Small intestine (tissue), 7 donors: ENCODE data around the gene PRSS27. TPM values are rescaled to one million over a fixed set of nuclear protein-coding genes. Genes with fewer than 3 reads are reported as not detected.

ENCODE experiments used
- DNase-seq, 2 donors: peaks; one replicate each; pipeline versions ENCODE4 v3.0.0 to v3.0.0-alpha.2; 2013
- FAIRE-seq: peaks from 2 replicates; lab custom pipeline; 2012; peaks lifted over from hg19 to GRCh38; lab: Jason Lieb, UNC
- H3K27ac ChIP-seq, 3 donors: one replicate each; pipeline ENCODE4 v1.5.1; 2013; ENCODE audit warnings: low read length in 2 of 3, mild to moderate bottlenecking in 2 of 3, control low read depth in 1 of 3, inconsistent platforms in 1 of 3, low read depth in 1 of 3, moderate library complexity in 1 of 3
- H3K27me3 ChIP-seq, 3 donors: one replicate each; pipeline ENCODE4 v1.6.1; 2013; ENCODE audit warnings: low read length in 3 of 3, inconsistent platforms in 1 of 3; ENCODE audit not compliant: control insufficient read depth in 3 of 3, insufficient read depth in 3 of 3
- H3K36me3 ChIP-seq, 3 donors: one replicate each; pipeline ENCODE4 v1.6.1; 2013; ENCODE audit warnings: low read length in 3 of 3, inconsistent platforms in 1 of 3, low read depth in 1 of 3, mild to moderate bottlenecking in 1 of 3, moderate library complexity in 1 of 3; ENCODE audit not compliant: control insufficient read depth in 3 of 3, insufficient read depth in 2 of 3
- H3K4me1 ChIP-seq, 3 donors: one replicate each; pipeline ENCODE4 v1.6.1; 2013; ENCODE audit warnings: low read length in 2 of 3, inconsistent platforms in 1 of 3, low read depth in 1 of 3, mild to moderate bottlenecking in 1 of 3, moderate library complexity in 1 of 3; ENCODE audit not compliant: control insufficient read depth in 3 of 3, insufficient read depth in 2 of 3
- H3K4me3 ChIP-seq, 3 donors: one replicate each; pipeline ENCODE4 v1.5.1; 2013; ENCODE audit warnings: low read length in 3 of 3, control low read depth in 1 of 3, inconsistent platforms in 1 of 3, low read depth in 1 of 3, mild to moderate bottlenecking in 1 of 3, moderate library complexity in 1 of 3
- H3K9me3 ChIP-seq, 2 donors: one replicate each; pipeline ENCODE4 v1.6.1; 2013; ENCODE audit warnings: low read depth in 1 of 2, low read length in 1 of 2; ENCODE audit not compliant: control insufficient read depth in 2 of 2, insufficient read depth in 1 of 2
- WGBS, 3 donors: extraction: QIAGEN DNeasy Blood & Tissue Kit; methylation state at CpG; one replicate each; pipeline ENCODE4 v1.1.7; 2013; 5-methylcytosine and 5-hydroxymethylcytosine counted together
- polyA plus RNA-seq, 4 donors: library from polyadenylated mRNA; stranded (reverse) in 3 of 4; unstranded in 1 of 4; fragments of 200-250 nt in 3 of 4; fragments of 120-200 nt in 1 of 4; gene quantifications; one replicate each; pipeline versions ENCODE4 v1.2.1 to v1.2.3, GENCODE V29; 2013
- donor health status: healthy with polysubstance abuse.
- donor health status: control.
- donor health status: control.
- donor health status: Bipolar disorder and iron deficiency.
- donor health status: healthy.

Gene PRSS27
- polyA plus RNA-seq, 4 donors, result 0.65 to 1.3 TPM; not detected in 2

DNA sequence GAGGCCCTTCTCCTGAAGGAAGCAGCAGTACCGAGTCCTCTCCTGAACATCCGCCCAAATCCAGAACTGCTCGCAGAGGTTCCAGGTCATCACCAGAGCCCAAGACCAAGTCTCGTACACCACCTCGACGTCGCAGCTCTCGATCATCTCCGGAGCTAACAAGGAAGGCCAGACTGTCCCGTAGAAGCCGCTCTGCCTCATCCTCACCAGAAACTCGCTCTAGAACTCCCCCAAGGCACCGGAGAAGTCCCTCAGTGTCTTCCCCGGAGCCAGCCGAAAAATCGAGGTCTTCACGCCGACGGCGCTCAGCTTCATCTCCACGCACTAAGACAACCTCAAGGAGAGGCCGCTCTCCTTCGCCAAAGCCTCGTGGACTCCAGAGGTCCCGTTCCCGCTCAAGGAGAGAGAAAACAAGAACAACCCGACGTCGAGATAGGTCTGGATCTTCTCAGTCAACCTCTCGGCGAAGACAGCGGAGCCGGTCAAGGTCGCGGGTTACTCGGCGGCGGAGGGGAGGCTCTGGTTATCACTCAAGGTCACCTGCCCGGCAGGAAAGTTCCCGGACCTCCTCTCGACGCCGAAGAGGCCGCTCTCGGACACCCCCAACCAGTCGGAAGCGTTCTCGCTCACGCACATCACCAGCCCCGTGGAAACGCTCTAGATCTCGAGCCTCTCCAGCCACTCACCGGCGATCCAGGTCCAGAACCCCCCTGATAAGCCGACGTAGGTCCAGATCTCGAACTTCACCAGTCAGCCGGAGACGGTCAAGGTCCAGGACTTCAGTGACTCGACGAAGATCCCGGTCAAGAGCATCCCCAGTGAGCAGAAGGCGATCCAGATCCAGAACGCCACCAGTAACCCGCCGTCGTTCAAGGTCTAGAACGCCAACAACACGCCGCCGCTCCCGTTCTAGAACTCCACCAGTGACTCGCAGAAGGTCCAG is 45.7 kb upstream of the PRSS27 start:
- H3K4me1 ChIP-seq, result no peaks in the 10 kb centered on the region
- H3K27me3 ChIP-seq, result no peaks in the 10 kb centered on the region
- no peak for FAIRE-seq
- H3K27ac ChIP-seq, result no peak overlapping the region
- H3K36me3 ChIP-seq, result peaks cover 52 to 92% (median 56%) of the 10 kb centered on the region in 3 donors
- DNase-seq, result no peak
- peaks cover 0 to 48% of the 10 kb centered on the region in 2 donors for H3K9me3 ChIP-seq
- WGBS, 3 donors, result 97 to 98% (median 98%) methylated on average over 72 to 73 of the region's 73 CpGs
- H3K4me3 ChIP-seq, result no peak overlapping the region

DNA sequence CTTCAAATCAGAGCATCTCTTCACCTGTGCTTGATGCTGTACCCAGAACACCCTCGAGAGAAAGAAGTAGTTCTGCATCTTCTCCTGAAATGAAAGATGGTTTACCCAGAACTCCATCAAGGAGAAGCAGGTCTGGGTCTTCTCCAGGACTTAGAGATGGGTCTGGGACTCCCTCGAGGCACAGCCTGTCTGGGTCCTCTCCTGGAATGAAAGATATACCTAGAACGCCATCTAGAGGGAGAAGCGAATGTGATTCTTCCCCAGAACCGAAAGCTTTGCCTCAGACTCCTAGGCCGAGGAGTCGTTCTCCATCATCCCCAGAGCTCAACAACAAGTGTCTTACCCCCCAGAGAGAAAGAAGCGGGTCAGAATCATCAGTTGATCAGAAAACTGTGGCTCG is 44.7 kb upstream of the PRSS27 start:
- H3K9me3 ChIP-seq, result peaks cover 0 to 48% of the 10 kb centered on the region in 2 donors
- DNase-seq, result no peak
- 97 to 99% (median 97%) methylated on average over 9 of the region's 9 CpGs for WGBS, 3 donors
- no peaks in the 10 kb centered on the region for H3K27me3 ChIP-seq
- H3K4me1 ChIP-seq, result no peaks in the 10 kb centered on the region
- no peak overlapping the region for H3K4me3 ChIP-seq
- H3K36me3 ChIP-seq, result peaks cover 52 to 89% (median 55%) of the 10 kb centered on the region in 3 donors
- FAIRE-seq, result no peak
- H3K27ac ChIP-seq, result no peak overlapping the region

DNA sequence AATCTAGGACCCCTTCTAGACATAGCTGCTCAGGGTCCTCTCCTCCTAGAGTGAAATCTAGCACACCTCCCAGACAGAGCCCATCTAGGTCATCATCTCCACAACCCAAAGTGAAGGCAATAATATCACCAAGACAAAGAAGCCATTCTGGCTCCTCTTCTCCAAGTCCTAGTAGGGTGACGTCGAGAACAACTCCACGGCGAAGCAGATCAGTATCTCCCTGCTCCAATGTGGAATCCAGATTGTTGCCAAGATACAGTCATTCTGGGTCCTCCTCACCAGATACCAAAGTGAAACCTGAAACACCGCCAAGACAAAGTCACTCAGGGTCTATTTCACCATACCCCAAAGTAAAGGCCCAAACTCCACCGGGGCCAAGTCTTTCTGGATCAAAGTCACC is 43.1 kb upstream of the PRSS27 start:
- 98 to 99% (median 98%) methylated on average over 6 of the region's 6 CpGs for WGBS, 3 donors
- FAIRE-seq (no peak), DNase-seq (no peak)
- H3K27ac ChIP-seq, result no peak overlapping the region
- H3K9me3 ChIP-seq, result peaks cover 0 to 48% of the 10 kb centered on the region in 2 donors
- H3K4me1 ChIP-seq, result no peaks in the 10 kb centered on the region
- no peaks in the 10 kb centered on the region for H3K27me3 ChIP-seq
- peaks cover 54 to 86% (median 62%) of the 10 kb centered on the region in 3 donors for H3K36me3 ChIP-seq
- H3K4me3 ChIP-seq, result no peak overlapping the region

DNA sequence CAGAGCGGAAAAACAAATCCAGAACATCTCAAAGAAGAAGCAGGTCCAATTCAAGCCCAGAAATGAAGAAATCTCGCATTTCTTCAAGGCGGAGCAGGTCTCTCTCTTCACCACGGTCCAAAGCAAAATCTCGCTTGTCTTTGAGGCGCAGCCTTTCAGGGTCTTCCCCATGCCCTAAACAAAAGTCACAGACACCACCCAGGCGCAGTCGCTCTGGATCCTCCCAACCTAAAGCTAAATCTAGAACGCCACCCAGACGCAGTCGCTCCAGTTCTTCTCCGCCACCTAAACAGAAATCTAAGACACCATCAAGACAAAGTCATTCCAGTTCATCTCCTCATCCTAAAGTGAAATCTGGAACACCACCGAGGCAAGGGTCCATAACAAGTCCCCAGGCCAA is 42.7 kb upstream of the PRSS27 start:
- DNase-seq, result no peak
- H3K27ac ChIP-seq, result no peak overlapping the region
- H3K36me3 ChIP-seq, result peaks cover 51 to 86% (median 59%) of the 10 kb centered on the region in 3 donors
- 98 to 99% (median 98%) methylated on average over 13 of the region's 13 CpGs for WGBS, 3 donors
- H3K4me1 ChIP-seq, result no peaks in the 10 kb centered on the region
- H3K27me3 ChIP-seq, result no peaks in the 10 kb centered on the region
- H3K4me3 ChIP-seq, result no peak overlapping the region
- no peak for FAIRE-seq
- peaks cover 0 to 48% of the 10 kb centered on the region in 2 donors for H3K9me3 ChIP-seq

DNA sequence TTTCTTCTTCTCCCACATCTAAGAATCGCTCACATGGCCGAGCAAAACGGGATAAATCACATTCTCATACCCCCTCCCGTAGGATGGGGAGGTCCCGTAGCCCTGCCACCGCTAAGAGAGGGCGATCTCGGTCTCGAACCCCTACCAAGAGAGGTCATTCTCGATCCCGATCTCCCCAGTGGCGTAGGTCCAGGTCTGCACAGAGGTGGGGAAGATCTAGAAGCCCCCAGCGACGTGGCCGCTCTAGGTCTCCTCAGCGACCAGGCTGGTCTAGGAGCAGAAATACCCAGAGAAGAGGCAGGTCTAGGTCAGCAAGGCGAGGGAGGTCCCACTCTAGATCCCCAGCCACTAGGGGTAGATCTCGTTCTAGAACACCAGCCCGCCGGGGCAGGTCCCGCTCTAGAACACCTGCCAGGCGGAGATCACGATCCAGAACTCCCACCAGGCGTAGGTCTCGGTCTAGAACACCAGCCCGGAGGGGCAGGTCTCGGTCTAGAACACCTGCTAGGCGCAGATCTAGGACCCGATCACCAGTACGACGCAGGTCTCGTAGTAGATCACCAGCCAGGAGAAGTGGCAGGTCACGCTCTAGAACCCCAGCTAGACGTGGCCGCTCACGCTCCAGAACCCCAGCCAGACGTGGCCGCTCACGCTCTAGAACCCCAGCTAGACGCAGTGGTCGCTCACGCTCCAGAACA is 42.0 kb upstream of the PRSS27 start:
- H3K4me3 ChIP-seq, result no peak overlapping the region
- H3K27me3 ChIP-seq, result no peaks in the 10 kb centered on the region
- no peaks in the 10 kb centered on the region for H3K4me1 ChIP-seq
- 98 to 99% (median 99%) methylated on average over 42 of the region's 42 CpGs for WGBS, 3 donors
- H3K9me3 ChIP-seq, result peaks cover 0 to 48% of the 10 kb centered on the region in 2 donors
- H3K27ac ChIP-seq, result no peak overlapping the region
- FAIRE-seq (no peak), DNase-seq (no peak)
- peaks cover 53 to 86% (median 56%) of the 10 kb centered on the region in 3 donors for H3K36me3 ChIP-seq

DNA sequence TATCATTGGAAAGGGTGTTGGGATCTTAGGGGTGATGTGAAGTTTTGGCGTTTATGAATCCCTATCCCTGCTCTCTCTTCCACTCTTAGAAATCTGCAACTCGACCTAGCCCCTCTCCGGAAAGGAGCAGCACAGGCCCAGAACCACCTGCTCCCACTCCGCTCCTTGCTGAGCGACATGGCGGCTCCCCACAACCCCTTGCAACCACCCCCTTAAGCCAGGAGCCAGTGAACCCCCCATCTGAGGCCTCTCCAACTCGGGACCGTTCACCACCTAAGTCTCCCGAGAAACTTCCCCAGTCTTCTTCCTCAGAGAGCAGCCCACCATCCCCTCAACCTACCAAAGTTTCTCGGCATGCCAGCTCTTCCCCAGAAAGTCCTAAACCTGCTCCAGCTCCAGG is 41.4 kb upstream of the PRSS27 start:
- Histone ChIP-seq H3K9me3 (peaks cover 0 to 47% of the 10 kb centered on the region in 2 donors), H3K27ac (no peak overlapping the region), H3K27me3 (no peaks in the 10 kb centered on the region), H3K36me3 (peaks cover 53 to 81% (median 59%) of the 10 kb centered on the region in 3 donors), H3K4me1 (no peaks in the 10 kb centered on the region), H3K4me3 (no peak overlapping the region)
- WGBS, 3 donors, result 93 to 99% (median 98%) methylated on average over 10 of the region's 10 CpGs
- no peak for DNase-seq
- FAIRE-seq, result no peak

DNA sequence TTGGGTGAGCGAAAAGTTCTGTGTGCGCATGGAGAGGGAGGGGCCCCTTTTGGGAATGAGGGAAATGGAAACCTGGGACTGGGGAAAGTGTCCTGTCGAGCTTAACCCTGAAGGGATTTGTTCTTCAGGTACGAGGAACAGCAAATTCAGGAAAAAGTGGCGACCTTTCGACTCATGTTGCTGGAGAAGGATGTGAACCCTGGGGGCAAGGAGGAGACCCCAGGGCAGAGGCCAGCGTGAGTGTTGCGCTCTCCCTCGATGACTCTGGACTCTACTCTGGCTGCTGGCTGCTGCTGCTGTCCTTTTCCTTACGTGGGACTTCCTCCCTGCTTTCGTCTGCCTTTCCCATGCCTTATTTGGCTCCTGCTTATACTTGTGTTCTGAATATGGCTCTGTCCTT is 37.3 kb upstream of the PRSS27 start:
- whole genome bisulfite sequencing, 3 donors, result 80 to 90% (median 86%) methylated on average over 11 of the region's 11 CpGs
- DNase-seq (no peak), FAIRE-seq (no peak)
- Histone ChIP-seq H3K36me3 (peaks cover 31 to 50% (median 37%) of the 10 kb centered on the region in 3 donors), H3K27me3 (no peaks in the 10 kb centered on the region), H3K4me3 (no peak overlapping the region), H3K27ac (no peak overlapping the region), H3K9me3 (peaks cover 0 to 10% of the 10 kb centered on the region in 2 donors), H3K4me1 (peaks cover 5 to 18% (median 15%) of the 10 kb centered on the region in 3 donors)

DNA sequence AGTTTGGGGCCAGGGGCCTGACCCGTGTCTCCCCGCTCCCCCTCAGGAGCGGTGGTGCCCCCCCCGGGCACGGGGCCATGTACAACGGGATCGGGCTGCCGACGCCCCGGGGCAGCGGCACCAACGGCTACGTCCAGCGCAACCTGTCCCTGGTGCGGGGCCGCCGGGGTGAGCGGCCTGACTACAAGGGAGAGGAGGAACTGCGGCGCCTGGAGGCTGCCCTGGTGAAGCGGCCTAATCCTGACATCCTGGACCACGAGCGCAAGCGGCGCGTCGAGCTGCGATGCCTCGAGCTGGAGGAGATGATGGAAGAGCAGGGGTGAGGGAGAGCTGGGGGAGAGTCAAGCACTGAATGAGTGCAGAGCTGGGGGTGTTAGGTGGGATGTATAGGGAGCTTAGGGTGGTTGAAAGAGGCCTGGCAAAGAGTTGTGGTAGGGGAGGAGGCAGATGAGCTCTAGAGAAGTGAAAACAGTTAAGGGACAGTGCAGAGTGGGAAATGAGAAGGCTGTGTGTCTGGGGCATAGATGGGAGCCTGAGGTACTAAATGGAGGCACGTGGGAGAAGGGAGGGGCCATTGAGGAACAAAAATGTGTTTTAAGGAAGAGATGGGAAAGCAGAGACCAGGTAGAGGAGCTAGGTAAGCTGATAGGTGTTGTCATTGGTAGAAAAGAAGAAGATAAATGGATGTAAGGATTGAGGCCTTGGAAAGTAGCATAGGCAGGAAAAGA is 36.4 kb upstream of the PRSS27 start:
- Histone ChIP-seq H3K27ac (no peak overlapping the region), H3K4me1 (peaks cover 5 to 20% (median 18%) of the 10 kb centered on the region in 3 donors), H3K9me3 (peaks cover 0 to 8% of the 10 kb centered on the region in 2 donors), H3K4me3 (no peak overlapping the region), H3K27me3 (no peaks in the 10 kb centered on the region), H3K36me3 (peaks cover 24 to 41% (median 30%) of the 10 kb centered on the region in 3 donors)
- no peak for FAIRE-seq
- 86 to 91% (median 86%) methylated on average over 25 to 30 of the region's 30 CpGs for WGBS, 3 donors
- no peak for DNase-seq
